GM19438 (cell line): ENCODE measurements around the gene SFMBT2.
"Not testable (repeated sequence)": the region's sequence is repeated elsewhere in the genome, so short reads cannot be mapped to it uniquely, and the experiment has no call there.

Experiments
- ATAC-seq: cut with Tn5 transposase; IDR thresholded peaks from one replicate; pipeline ENCODE4 v1.9.1; 2021; ENCODE audit warnings: low read depth; ENCODE audit not compliant: unreplicated experiment

Gene SFMBT2

GRCh38 chr10:7403620-7404019, 7.2 kb downstream of the SFMBT2 start:
- ATAC-seq = no peak

GRCh38 chr10:7401782-7402181, 9.1 kb downstream of the SFMBT2 start:
- ATAC-seq = no peak

- no peak for ATAC-seq
Measured at GRCh38 chr10:7401156-7401555, 9.7 kb downstream of the SFMBT2 start.

GRCh38 chr10:7400068-7400715, 10.6 kb downstream of the SFMBT2 start:
- ATAC-seq = no peak

- no peak for ATAC-seq
Measured at GRCh38 chr10:7399533-7399932, 11.3 kb downstream of the SFMBT2 start.

- ATAC-seq = no peak
Measured at GRCh38 chr10:7397049-7398035, 13.5 kb downstream of the SFMBT2 start.

- ATAC-seq = not testable (repeated sequence)
Measured at GRCh38 chr10:7392301-7392700, 18.5 kb downstream of the SFMBT2 start.

- ATAC-seq = no peak
Measured at GRCh38 chr10:7391748-7392147, 19.1 kb downstream of the SFMBT2 start.

GRCh38 chr10:7390689-7391110, 20.1 kb downstream of the SFMBT2 start:
- not testable (repeated sequence) for ATAC-seq

- no peak for ATAC-seq
Measured at GRCh38 chr10:7389844-7390243, 21.0 kb downstream of the SFMBT2 start.

- ATAC-seq = no peak
Measured at GRCh38 chr10:7389346-7389745, 21.5 kb downstream of the SFMBT2 start.

GRCh38 chr10:7388602-7389001, 22.2 kb downstream of the SFMBT2 start:
- ATAC-seq = no peak

GRCh38 chr10:7388149-7388548, 22.7 kb downstream of the SFMBT2 start:
- not testable (repeated sequence) for ATAC-seq

- no peak for ATAC-seq
Measured at GRCh38 chr10:7385114-7385513, 25.7 kb downstream of the SFMBT2 start.

GRCh38 chr10:7383442-7383841, 27.4 kb downstream of the SFMBT2 start:
- no peak for ATAC-seq

GRCh38 chr10:7380704-7381241, 30.1 kb downstream of the SFMBT2 start:
- no peak for ATAC-seq

- ATAC-seq = no peak
Measured at GRCh38 chr10:7378602-7379403, 32.0 kb downstream of the SFMBT2 start.

- ATAC-seq = no peak
Measured at GRCh38 chr10:7377614-7378248, 33.1 kb downstream of the SFMBT2 start.

GRCh38 chr10:7374795-7375194, 36.0 kb downstream of the SFMBT2 start:
- ATAC-seq = no peak

GRCh38 chr10:7373039-7373438, 37.8 kb downstream of the SFMBT2 start:
- no peak for ATAC-seq
